DMS 273 (cell line): ENCODE data around the gene BEND5.

Experiments
- DNase-seq: peaks from one replicate; lab custom pipeline; 2025; ENCODE audit not compliant: unreplicated experiment; lab: John Stamatoyannopoulos, UW

Gene BEND5

DNA sequence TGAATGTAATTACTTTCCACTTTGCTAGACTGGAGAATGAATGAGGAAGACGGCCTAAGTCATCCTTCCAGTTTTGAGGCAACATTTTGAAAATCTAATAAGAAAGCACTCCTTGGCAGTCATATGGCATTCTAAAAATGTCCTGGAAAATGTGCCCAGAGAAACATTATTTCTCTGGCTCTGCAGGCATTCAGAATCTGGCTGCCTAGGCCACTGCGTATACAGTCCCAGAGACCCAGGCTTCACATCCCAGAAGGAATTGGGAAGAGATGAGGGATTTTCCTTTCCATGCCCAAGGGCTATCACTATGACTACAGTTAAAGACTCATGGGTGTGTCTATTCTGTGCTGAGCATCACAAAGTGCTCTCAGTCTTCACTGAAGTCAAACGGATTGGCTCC is 92.9 kb downstream of the BEND5 start:
- no peak for DNase-seq

DNA sequence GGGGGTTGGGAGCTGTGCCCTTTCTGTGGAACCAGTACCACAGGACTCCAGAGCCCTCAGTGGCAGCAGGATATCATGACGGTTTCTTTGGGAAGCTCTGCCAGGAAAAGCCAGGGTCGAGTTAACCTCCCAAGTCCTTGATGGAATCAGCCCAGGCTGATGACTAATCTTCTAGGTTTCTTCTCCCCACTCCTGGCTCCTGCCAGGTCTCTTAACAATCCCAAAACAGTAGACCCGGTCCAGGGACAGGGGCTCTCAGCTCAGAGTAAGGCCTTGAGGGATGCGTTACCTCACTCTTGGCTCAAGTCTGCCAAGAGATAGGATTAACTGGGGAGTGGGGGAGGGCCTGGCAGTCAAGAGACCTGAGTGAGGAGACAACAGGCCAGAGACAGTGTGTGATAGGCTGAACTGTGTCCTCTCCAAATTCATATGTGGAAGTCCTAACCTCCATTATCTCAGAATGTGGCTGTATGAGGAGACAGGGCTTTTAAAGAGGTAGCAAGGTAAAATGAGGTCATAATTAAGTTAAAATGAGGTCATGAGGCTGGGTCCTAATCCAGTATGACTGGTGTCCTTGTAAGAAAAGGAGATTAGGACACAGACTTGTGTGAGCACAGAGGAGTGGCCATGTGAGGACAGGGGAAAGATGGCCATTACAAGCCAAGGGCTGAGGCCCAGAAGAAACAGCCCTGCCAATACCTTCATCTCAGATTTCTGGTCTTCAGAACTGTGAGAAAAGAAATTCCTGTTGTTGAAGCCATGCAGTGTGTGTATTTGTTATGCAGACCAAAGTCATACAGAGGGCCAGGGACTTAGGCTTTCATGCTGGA is 95.0 kb downstream of the BEND5 start:
- no peak for DNase-seq

DNA sequence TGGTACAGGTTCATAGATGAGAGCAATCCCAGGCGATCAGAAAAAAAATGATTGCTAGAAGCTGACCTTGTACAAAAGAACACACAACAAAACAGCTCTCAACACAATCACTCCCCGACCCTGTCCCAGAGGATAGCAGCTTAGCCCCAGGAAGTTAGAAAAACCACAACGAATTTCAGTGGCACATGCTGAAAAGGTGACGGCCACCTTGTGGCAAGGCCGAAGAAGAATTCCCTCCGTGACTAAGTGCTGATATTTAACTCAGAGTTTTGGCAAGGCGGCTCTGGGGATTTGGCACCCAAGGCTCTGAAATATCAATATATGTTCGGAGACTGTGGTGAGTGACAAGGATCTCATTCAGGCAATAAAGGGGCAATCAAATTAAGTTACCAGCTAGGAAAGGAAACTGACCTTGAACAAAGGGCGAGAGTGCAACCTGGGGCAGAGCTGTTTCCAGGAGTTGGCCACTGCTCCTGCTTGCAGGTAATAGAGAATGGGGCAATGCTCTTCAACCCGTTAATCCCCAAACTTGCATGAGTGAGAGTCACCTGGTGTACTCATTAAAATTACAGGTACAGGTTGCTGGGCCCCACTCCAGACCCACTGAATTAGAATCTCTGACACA is 96.2 kb downstream of the BEND5 start:
- DNase-seq = no peak

DNA sequence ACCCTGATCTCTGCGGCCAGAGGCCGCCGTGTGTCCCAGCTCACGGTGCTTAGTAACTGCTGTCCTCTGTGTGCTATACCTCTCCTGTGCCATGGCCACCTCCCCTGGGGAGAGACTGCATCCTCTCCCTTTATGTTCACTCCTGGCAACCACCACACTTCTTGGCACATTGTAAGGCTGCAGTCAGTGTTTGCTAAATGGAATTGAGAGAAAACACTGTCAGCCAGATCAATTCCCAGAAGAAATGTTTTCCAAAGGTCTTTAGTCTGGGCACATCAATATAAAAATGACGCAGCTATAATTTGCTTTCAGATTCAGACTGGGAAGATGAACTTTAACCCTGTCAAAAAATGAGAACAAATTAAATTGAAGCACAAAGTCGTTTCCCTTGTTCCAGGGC is 96.8 kb downstream of the BEND5 start:
- no peak for DNase-seq

DNA sequence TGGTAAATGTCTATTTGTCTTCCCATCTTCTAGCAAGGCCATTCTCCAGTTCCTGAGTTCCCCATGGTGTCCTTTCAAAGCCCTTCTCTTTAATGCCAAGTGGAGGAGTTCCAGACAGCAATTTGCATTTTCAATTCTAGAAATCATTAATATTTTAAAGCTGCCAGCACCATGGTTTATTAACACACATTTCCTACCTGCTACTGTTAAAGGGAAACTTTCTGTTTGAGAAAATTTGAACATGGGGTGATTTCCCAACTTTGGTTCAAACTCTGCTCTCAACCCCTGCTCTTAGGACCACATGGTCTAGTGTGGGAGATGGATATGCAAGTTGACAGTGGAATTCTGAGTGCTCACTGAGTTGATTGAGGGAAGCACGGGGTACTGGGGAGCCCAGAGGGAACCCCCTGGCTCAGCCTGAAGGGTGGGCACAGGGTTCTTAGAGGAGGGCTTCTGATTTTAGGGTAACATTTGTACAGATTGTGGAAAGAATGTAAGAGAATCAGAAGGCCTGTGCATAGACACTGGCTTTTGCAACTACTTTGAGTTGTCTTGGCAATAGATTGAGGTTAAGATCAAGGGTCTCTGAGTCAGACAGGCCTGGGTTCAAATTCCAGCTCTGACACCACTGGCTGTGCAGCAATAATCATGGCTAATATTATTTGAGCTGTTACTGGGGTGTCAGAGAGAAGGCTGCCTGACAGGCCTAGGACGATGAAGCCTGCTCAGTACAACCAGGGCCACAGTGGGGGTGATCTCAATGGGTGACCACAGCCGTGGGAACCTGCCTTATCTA is 97.8 kb downstream of the BEND5 start:
- DNase-seq = no peak
